Panc1 (cell line): ENCODE data around the gene CAMK2B. TPM values are rescaled to one million over a fixed set of nuclear protein-coding genes. Genes with fewer than 3 reads are reported as not detected.

ENCODE experiments used
- ATAC-seq: fragments of 200-7000 bp; cut with Tn5 transposase; 2 replicates; pipeline ENCODE4 v1.9.1; 2020; ENCODE audit warnings: mild to moderate bottlenecking, moderate library complexity
- BruUV-seq: library from RNA; stranded (reverse); fragments of 400-500 nt; replicated peaks from 2 replicates; lab custom pipeline; 2021; lab: Mats Ljungman, UMichigan
- CTCF ChIA-PET: fragments of 300-600 bp; sonication (Branson Sonifier 250); formaldehyde crosslinking; loops from one replicate; lab custom pipeline; 2022; ENCODE audit warnings: antibody characterized with exemption; lab: Charles Lee
- POLR2A ChIA-PET: fragments of 300-600 bp; sonication (Branson Sonifier 250); formaldehyde crosslinking; loops from one replicate; lab custom pipeline; 2022; ENCODE audit warnings: antibody characterized with exemption; lab: Charles Lee
- DNase-seq: peaks from one replicate; pipeline ENCODE4 v3.0.0-alpha.2; 2010; ENCODE audit warnings: low read depth, low spot score
- H3K27ac ChIP-seq: 2 replicates; pipeline ENCODE4 v1.5.1; 2011; ENCODE audit warnings: mild to moderate bottlenecking, low read length, inconsistent platforms
- H3K27me3 ChIP-seq: fragments of 200-500 bp; sonication (Bioruptor generic); 2 replicates; pipeline ENCODE4 v1.6.0; 2014; ENCODE audit warnings: low read length, inconsistent platforms; ENCODE audit not compliant: control insufficient read depth, insufficient read depth
- H3K36me3 ChIP-seq: fragments of 200-500 bp; sonication (Bioruptor generic); 2 replicates; pipeline ENCODE4 v1.5.1; 2014; ENCODE audit warnings: inconsistent platforms, mild to moderate bottlenecking, low read length, moderate library complexity; ENCODE audit not compliant: control insufficient read depth, insufficient read depth
- H3K4me1 ChIP-seq: 2 replicates; pipeline ENCODE4 v1.5.1; 2011; ENCODE audit warnings: inconsistent platforms, mild to moderate bottlenecking, low read length, moderate library complexity; ENCODE audit not compliant: control insufficient read depth, insufficient read depth
- H3K4me3 ChIP-seq, 2 experiments: 2 replicates each; pipeline ENCODE4 v1.5.1; 2011 to 2012; ENCODE audit warnings: low read depth in 2 of 2, low read length in 2 of 2, mild to moderate bottlenecking in 2 of 2, inconsistent platforms in 1 of 2, moderate library complexity in 1 of 2
- H3K9me3 ChIP-seq: fragments of 200-500 bp; sonication (Bioruptor generic); 2 replicates; pipeline ENCODE4 v1.5.1; 2014; ENCODE audit warnings: low read depth, mild to moderate bottlenecking, inconsistent platforms, low read length, moderate library complexity; ENCODE audit not compliant: control insufficient read depth, insufficient read depth
- POLR2AphosphoS5 ChIP-seq: IDR thresholded peaks from 2 replicates; pipeline ENCODE4 v1.6.1; 2012; ENCODE audit warnings: mild to moderate bottlenecking, low read depth, low read length, moderate library complexity
- SIN3A ChIP-seq: IDR thresholded peaks from 2 replicates; pipeline ENCODE4 v1.6.1; 2012; ENCODE audit warnings: low read depth, mild to moderate bottlenecking, low read length, moderate library complexity, borderline replicate concordance; ENCODE audit not compliant: insufficient read depth
- TCF7L2 ChIP-seq: IDR thresholded peaks from 2 replicates; pipeline ENCODE4 v1.6.1; 2011; ENCODE audit warnings: mild to moderate bottlenecking, low read depth, low read length, inconsistent platforms
- in situ Hi-C: cut with HindIII; loops from 2 replicates; pipeline ENCODE4 v1.10.0; 2016; ENCODE audit warnings: low sequenced_read_pairs, low pct_unique_long_range_greater_than_20kb
- intact Hi-C: fragments of 100-400 bp; cut with micrococcal nuclease; formaldehyde crosslinking; loops from one replicate; pipeline ENCODE4 v1.10.0; 2022; ENCODE audit not compliant: unreplicated experiment
- total RNA-seq: library from RNA; stranded (reverse); gene quantifications from one replicate; pipeline ENCODE4 v1.2.1, GENCODE V29; 2021; ENCODE audit not compliant: unreplicated experiment
- TF ChIP-seq, protein P1 (sequence below): fragments of 450-650 bp; IDR thresholded peaks from 2 replicates; pipeline ENCODE4 v1.5.1; 2017; ENCODE audit warnings: mild to moderate bottlenecking
- TF ChIP-seq, protein P2 (sequence below), 2 experiments: IDR thresholded peaks; 2 replicates each; pipeline ENCODE4 v1.6.1; 2011 to 2012; ENCODE audit warnings: low read depth in 2 of 2, control low read depth in 1 of 2, low read length in 1 of 2, mild to moderate bottlenecking in 1 of 2, moderate library complexity in 1 of 2; ENCODE audit not compliant: insufficient read depth in 1 of 2

The CAMK2B gene
- total RNA-seq, 1 experiment from 2014 or later, result 0.26 TPM

DNA sequence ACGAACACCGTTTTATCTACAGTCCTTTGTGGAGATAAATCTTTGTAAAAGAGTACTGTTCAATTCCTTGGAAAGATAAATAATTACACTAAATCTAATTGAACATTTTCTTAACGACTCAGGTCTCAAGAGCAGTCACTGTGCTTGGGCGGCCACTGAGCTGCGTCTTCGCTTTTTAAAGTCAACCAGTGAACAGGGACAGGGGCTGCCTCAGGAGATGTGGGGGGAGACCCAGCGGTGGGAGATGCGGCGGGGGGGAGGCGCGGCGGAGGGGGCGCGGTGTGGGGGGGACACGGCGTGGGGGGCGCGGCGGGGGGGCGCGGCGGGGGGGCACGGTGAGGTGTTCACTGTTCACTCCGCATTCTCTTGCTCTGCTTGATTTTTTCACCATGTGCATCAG, 39.8 kb downstream of the CAMK2B start:
- Histone ChIP-seq H3K9me3 (no peaks in the 10 kb centered on the region), H3K27ac (no peak overlapping the region), H3K4me1 (no peaks in the 10 kb centered on the region), H3K4me3 (no peak overlapping the region), H3K36me3 (no peaks in the 10 kb centered on the region), H3K27me3 (no peaks in the 10 kb centered on the region)
- in situ Hi-C loops (no loop called here), intact Hi-C loops (no loop called here)
- no TSS peak for BruUV-seq
- CTCF ChIA-PET, result interaction anchor here (0.5 kb wide), 1 partner anchor 136 kb away, joined by 4 read pairs; no protein-coding TSS in a partner anchor
- no peak for DNase-seq
- TF ChIP-seq, protein P1, sequence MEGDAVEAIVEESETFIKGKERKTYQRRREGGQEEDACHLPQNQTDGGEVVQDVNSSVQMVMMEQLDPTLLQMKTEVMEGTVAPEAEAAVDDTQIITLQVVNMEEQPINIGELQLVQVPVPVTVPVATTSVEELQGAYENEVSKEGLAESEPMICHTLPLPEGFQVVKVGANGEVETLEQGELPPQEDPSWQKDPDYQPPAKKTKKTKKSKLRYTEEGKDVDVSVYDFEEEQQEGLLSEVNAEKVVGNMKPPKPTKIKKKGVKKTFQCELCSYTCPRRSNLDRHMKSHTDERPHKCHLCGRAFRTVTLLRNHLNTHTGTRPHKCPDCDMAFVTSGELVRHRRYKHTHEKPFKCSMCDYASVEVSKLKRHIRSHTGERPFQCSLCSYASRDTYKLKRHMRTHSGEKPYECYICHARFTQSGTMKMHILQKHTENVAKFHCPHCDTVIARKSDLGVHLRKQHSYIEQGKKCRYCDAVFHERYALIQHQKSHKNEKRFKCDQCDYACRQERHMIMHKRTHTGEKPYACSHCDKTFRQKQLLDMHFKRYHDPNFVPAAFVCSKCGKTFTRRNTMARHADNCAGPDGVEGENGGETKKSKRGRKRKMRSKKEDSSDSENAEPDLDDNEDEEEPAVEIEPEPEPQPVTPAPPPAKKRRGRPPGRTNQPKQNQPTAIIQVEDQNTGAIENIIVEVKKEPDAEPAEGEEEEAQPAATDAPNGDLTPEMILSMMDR, result no peak
- TF ChIP-seq, protein P2, sequence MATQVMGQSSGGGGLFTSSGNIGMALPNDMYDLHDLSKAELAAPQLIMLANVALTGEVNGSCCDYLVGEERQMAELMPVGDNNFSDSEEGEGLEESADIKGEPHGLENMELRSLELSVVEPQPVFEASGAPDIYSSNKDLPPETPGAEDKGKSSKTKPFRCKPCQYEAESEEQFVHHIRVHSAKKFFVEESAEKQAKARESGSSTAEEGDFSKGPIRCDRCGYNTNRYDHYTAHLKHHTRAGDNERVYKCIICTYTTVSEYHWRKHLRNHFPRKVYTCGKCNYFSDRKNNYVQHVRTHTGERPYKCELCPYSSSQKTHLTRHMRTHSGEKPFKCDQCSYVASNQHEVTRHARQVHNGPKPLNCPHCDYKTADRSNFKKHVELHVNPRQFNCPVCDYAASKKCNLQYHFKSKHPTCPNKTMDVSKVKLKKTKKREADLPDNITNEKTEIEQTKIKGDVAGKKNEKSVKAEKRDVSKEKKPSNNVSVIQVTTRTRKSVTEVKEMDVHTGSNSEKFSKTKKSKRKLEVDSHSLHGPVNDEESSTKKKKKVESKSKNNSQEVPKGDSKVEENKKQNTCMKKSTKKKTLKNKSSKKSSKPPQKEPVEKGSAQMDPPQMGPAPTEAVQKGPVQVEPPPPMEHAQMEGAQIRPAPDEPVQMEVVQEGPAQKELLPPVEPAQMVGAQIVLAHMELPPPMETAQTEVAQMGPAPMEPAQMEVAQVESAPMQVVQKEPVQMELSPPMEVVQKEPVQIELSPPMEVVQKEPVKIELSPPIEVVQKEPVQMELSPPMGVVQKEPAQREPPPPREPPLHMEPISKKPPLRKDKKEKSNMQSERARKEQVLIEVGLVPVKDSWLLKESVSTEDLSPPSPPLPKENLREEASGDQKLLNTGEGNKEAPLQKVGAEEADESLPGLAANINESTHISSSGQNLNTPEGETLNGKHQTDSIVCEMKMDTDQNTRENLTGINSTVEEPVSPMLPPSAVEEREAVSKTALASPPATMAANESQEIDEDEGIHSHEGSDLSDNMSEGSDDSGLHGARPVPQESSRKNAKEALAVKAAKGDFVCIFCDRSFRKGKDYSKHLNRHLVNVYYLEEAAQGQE (IDR thresholded peaks at IDR 0.05; ENCODE audit: insufficient read depth in 1 of 2, low read depth in 2 of 2, low read length in 1 of 2), result no peak
- TF ChIP-seq POLR2AphosphoS5, result no peak
- no peak for TF ChIP-seq SIN3A
- TF ChIP-seq TCF7L2, result no peak
- ATAC-seq, result no peak
- POLR2A ChIA-PET, result no interaction called here

DNA sequence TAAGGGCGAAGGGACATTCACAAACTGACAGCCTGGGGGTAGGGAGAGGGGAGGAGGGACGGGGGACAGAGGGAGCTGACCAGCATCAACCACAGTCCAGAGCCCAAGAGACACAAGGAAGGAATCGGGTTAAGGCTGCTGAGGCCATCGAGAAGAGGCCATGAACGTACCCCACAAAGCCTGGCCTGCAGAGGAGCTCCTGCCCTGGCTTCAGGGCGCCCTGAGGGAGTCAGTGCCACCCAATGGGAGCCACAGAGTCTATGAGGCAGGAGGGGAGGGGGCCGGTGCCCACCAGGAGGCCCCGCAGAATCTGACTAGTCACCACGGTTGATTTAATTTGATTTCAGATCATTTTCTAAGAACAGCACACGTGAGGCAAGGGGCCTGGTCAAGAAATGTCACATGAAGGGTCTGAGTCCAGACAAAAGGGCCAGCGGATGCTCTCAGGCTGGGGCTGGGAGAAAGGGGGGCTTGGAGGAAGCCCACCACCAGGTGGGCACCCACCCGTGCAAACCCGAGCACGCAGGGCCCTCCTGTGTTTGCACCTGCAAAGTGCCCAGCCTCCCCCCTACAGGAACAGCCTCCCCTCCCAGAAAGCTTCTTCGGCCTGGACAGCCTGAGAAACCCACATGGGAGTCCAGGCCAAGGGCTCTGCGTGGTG, 40.4 kb downstream of the CAMK2B start:
- BruUV-seq, result no TSS peak
- in situ Hi-C loops (no loop called here), intact Hi-C loops (no loop called here)
- no peaks in the 10 kb centered on the region for H3K27me3 ChIP-seq
- no peak overlapping the region for H3K27ac ChIP-seq
- H3K4me1 ChIP-seq, result no peaks in the 10 kb centered on the region
- no peaks in the 10 kb centered on the region for H3K36me3 ChIP-seq
- TF ChIP-seq, protein P2 (IDR thresholded peaks at IDR 0.05; ENCODE audit: insufficient read depth in 1 of 2, low read depth in 2 of 2, low read length in 1 of 2), result no peak
- TF ChIP-seq SIN3A (no peak), TCF7L2 (no peak), POLR2AphosphoS5 (no peak)
- TF ChIP-seq, protein P1, result no peak
- H3K4me3 ChIP-seq, result no peak overlapping the region
- ATAC-seq (no peak), DNase-seq (no peak)
- H3K9me3 ChIP-seq, result no peaks in the 10 kb centered on the region
- ChIA-PET POLR2A (interaction anchor here (0.7 kb wide), 1 partner anchor 118 kb away, joined by 6 read pairs; no protein-coding TSS in a partner anchor), CTCF (interaction anchor here (0.5 kb wide), 1 partner anchor 136 kb away, joined by 4 read pairs; no protein-coding TSS in a partner anchor)
